RCC 7860 (cell line): ENCODE results near the gene CITED2.
"Not testable (repeated sequence)": the region's sequence is repeated elsewhere in the genome, so short reads cannot be mapped to it uniquely, and the experiment has no call there.

Experiments used
- DNase-seq: peaks from one replicate; pipeline ENCODE4 v3.0.0-alpha.2; 2015; ENCODE audit warnings: low spot score
- FAIRE-seq: peaks from 2 replicates; lab custom pipeline; 2012; peaks lifted over from hg19 to GRCh38; lab: Jason Lieb, UNC

CITED2 gene

DNA sequence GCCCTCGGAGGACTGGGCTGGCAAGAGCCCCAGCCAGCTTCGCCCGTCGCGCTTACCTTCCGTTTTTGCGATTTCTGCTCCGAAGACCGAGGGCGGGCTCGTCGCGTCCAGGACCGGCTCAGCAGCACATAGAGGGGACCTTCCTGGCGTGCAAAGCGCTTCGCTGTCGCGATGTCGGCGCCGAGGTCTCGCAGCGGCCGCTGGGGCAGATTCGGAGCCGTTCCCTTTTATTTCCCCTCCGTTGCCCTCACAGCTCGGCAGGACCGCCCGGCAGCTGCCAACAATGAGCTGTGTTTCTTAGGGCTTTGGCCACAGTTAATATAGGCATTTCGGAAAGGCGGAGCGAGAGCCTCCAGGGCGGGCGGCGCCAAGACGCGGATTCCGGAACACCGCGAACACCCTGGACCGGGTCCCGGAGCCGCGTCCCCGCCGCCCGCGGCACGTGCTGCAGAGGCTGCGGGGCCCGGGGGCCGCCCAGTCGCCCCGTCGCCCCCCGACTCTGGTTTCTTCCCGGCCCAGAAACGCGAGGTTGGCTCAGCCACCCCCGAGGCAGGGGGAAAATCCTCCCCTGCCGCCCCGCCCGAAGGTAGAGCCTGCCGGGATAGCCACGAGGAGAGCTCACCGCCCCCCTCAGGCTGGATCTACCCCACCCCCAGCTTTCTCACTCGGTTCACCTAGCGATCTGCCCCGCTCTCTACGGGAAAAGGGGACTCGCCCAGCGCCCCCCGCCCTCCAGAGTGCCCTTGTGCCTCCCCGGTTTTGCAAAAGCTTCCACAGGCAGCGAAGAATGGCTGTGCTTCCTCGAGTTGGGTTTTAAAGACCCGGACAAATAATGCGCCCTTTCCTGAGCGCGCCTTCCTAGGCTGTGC, at the start of gene CITED2:
CITED2 (minus strand) TSS at position 292 of the 869 bp plus-strand sequence. CDS start 704 bp downstream, outside the sequence.
- DNase-seq = peak; percentile 87
- no peak for FAIRE-seq

DNA sequence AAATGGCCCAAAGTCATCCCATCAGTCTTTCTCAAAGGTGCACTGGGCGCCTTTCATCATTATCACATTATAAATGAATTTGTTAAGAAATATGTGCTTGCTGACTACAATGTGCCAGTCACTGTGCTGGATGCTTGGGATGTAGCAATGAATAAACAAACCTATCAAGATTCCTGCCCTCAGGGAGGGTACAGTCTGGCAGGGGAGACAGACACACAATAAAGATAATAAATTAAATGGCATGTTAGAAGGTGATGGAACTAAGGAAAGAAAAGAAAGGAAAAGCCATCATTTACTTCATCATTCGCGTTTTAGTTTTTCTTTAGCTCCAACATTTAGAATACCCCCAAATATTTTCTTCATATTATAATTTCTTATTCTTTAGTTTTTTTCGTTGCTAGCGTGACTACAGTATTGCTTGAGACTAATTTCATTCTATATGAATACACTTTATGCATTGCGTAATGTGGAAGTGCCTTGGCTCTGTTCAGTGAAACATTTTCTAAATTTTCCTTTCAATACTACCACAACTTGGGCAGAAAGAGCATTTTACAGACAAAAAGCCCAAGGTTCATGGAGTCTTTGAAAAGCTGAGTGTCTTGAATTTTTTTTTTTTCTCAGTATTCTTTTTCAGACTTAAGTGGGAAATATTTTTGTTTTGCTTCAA, 48.7 kb upstream of the CITED2 start:
- FAIRE-seq = no peak
- no peak for DNase-seq

DNA sequence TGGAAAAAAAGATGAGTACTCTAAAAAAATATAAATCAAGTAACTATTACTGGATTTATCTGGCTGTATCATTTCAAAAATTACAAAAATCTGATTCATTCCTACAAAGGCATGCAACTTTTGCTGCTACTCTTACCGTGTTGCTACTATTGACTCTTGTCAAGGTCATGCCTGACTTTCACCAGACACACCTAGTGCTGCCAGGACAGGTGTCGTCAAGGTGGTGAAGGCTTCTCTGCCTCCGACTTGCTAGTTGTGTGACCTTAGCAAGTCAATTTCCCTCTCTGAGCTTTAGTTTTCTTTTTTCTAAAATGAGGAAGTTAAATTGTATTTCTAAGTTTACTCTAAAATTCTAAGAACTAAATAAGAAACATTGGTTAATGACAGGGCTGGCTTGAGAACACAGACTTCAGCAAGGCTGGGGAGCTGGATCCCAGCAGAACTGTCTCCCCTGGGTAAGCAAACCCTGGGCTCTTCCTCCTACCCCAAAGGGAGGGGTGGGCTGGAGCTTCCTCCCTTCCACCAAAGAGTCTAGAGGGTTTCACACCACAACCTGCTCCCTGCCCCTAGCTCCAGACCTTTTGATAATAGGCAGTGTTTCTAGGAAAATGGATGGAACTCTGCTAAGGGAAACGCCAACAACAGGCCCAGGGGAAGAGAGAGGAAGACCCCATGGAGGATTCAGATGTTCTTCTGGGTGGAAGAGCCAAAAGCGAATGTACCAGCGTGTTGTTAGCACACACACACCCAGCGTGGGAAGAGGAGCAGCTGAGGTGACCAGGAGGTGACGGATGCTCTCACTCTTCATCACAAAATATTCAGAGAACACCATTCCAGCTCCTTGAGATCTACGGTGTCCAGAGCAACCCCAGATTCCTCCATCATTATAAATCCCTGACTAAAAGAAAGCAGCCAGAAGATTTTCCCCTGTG, 47.9 kb upstream of the CITED2 start:
- FAIRE-seq (no peak), DNase-seq (no peak)

- FAIRE-seq = no peak
- no peak for DNase-seq
Observed at GRCh38 chr6:139418481-139419132, 44.2 kb upstream of the CITED2 start.

DNA sequence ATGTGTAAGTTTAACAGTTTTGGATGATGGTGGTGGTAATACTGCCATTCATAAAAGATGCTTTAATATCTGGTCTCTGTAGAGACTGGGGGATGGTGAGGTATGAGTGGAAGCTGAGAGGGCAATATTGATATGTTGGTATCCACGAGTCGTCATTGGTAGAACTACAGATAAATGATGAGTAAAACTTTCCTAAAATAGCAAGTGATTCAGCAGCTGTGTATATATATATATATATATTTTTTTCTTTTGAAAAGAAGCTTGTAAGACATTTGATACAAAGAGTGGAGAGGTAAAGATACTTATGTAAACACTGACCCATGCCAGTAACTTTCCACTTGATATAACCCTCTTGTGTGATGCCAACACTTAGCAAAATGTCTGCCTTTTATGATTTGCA, 41.7 kb upstream of the CITED2 start:
- no peak for FAIRE-seq

GRCh38 chr6:139415365-139415764, 40.9 kb upstream of the CITED2 start:
- DNase-seq = no peak
- FAIRE-seq = no peak

More for the DNA sequence above, 41.7 kb upstream of the CITED2 start:
- DNase-seq = no peak

- not testable (repeated sequence) for FAIRE-seq, DNase-seq
Observed at GRCh38 chr6:139412103-139412502, 37.7 kb upstream of the CITED2 start.

GRCh38 chr6:139409026-139409425, 34.6 kb upstream of the CITED2 start:
- DNase-seq = peak; percentile 48
- no peak for FAIRE-seq

- FAIRE-seq (peak; percentile 90), DNase-seq (peak; percentile 98)
Observed at GRCh38 chr6:139407718-139408222, 33.3 kb upstream of the CITED2 start.

- FAIRE-seq (no peak), DNase-seq (no peak)
Observed at GRCh38 chr6:139406577-139407343, 32.3 kb upstream of the CITED2 start.

DNA sequence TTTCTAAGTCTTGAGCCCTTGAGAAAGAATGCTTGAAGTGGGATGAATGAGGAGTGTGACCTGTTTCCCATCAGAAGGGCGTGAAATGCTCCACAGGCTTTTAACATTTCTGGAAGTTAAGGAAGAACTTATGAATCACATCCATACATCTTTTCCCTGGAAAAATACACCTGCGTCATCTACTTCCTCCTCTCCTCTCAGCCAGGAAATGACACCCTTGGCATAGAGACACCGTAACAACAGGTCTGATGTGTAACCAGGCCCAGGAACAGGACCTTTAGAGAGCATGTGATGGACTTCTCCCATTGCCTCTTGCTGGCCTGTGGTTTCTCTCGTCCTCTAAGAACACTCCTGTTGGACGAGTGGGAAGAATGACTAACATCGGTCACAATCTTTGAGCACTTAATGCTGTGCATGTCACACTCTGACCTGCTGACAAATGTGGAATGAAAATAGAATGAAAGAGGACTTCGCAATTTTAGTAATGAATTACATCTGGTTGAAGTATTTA, 28.5 kb upstream of the CITED2 start:
- DNase-seq = peak; percentile 92
- FAIRE-seq = peak; percentile 81

- no peak for DNase-seq
- no peak for FAIRE-seq
Observed at GRCh38 chr6:139398658-139399057, 24.2 kb upstream of the CITED2 start.

DNA sequence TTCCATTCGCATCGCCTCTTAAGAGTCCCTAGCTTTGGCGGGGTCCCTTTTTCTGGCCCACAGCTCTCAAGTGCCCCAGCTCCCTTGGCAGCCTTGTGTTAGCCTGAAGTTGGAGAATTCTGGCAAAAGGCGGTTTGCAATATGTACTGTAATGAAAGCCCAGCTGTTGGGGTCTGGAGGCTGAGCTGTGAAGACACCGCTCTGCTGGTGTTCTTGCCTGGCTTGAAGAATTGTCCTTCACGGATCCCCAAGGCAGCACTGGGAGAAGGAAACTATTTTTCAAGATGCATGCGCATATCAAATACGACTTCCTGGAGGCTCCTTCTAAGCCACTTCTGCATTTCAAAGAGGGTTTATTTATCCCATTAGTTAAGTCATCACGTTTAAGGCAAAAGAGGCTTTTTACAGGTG, 21.4 kb upstream of the CITED2 start:
- DNase-seq (no peak), FAIRE-seq (no peak)

DNA sequence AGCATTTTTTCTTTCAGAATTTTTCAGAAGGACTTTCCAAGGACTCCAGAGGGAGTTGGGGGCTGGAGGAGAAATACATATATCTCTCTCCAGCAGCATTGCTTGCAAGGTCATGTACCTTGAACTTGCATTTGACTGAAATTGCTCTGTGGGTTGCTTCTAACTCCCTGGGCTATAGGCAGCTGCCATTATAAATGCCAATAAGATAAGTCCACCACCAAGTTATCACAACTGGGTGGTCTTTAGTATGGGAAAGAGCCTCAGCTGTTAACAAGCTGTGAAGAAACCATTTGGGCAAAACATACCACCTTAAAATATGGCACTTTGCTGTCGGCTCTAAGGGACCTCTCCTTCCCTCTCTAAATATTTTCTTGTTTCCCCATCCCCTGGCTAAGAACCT, 20.9 kb upstream of the CITED2 start:
- FAIRE-seq (no peak), DNase-seq (no peak)

GRCh38 chr6:139394027-139394649, 19.7 kb upstream of the CITED2 start:
- FAIRE-seq = no peak
- DNase-seq = no peak

- FAIRE-seq = no peak
Observed at GRCh38 chr6:139392794-139393193, 18.3 kb upstream of the CITED2 start.

DNA sequence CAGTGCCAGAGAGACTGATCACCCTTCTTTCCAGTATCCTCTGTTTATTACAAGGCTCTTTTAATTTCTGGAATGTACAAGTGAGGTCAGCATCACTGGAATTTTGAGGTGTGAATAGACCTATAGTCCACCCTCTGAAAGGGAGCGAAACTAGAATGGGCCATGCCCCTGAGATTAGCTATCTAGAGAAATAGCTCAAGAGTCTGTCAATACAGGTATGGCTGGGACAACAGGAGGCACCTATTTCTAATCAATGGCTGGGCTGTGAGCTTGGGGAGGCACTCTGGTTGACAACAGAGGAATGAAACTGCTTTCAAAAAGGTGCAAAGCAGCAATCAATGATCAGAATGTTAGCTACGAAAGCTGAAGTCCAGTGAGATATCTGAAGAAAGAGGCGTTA, 17.3 kb upstream of the CITED2 start:
- FAIRE-seq = no peak
- DNase-seq = no peak

More at GRCh38 chr6:139392794-139393193, 18.3 kb upstream of the CITED2 start:
- no peak for DNase-seq

DNA sequence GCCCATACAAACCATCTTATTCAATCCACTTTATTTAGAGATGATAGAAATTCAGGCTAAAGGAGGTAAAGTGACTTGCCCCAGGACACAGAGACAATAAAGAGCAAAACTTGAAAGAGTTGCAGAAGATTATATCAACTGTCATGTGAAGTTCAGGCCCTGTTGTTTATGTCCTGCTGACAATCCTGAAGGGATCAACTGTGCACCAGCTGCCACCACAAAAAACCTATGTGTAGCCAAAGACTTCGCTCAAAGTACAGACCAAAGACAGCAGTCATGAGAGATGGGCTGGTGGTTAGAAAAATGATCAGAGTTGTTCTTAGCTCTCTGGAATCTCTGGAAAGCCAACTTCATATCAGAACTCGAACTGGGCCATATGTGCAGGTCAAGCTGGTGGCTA, 16.0 kb upstream of the CITED2 start:
- DNase-seq = no peak
- no peak for FAIRE-seq

DNA sequence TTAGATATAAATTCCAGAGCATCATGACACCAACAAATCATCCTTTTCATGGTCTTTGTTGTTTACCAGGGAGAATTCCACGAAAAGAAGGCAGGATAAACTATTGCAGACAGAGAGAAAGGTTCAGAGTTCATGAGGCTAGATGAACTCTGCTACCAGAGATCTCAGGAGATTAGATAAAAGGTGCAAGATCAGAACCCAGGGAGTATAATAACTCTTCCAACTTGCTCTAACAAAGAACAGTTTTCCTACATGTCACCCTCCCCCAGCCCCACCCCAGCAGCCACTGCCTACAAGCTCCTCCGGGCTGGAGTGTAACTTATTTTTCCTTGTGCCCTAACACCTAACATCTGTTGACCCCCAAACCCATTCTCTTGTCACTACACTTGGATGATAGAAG, 13.9 kb upstream of the CITED2 start:
- DNase-seq = no peak
- FAIRE-seq = no peak
